ENCODE data around the gene OR6C76.

OR6C76 gene

DNA sequence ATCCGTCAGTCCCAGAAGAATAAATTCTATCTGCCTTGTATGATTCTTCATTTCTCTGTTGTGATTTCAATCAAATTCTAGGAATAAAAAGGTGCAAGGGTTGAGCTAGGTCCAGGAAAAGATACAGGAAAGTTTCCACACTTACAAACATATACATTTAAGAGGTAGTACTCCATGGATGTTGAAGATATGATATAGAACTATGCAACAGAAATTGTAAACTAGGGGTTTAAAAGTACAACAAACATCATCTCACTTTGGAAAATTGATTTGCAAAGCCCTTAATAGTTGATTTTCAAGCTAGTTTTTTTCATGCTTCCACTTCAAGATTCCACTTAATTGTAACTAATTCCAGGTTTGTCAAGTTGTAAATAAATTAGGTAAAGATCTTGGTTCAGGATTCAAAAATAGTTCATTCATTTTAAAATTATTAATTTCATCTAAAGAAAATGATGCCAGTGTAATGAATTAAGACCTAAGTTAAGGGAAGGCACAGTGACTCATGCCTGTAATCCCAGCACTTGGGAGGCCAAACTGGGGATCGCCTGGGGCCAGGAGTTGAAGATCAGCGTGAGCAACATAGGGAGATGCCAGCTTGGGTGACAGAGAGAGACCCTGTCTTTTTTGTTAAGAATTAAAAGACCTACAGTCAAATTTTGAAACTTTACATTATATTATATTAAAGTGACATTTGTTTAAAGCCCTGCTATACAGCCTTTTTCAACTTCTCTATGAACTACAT, 44.2 kb downstream of the OR6C76 start, which contains the start of gene OR6C70:
TSS of gene OR6C70 (minus strand) at position 51 of the 742 bp plus-strand sequence. CDS start at position 51, 0 bp downstream.
- DNase-seq = no peak

- DNase-seq = no peak
These were observed 46.2 kb downstream of the OR6C76 start for GRCh38 chr12:55472264-55472663.
